Eye (tissue), 1 donor: ENCODE measurements around the gene FCRL4.
"Not testable (repeated sequence)": the region's sequence is repeated elsewhere in the genome, so short reads cannot be mapped to it uniquely, and the experiment has no call there.

ENCODE experiments used
- DNase-seq: peaks from one replicate; pipeline ENCODE4 v3.0.0-alpha.2; 2015

FCRL4 gene

DNA sequence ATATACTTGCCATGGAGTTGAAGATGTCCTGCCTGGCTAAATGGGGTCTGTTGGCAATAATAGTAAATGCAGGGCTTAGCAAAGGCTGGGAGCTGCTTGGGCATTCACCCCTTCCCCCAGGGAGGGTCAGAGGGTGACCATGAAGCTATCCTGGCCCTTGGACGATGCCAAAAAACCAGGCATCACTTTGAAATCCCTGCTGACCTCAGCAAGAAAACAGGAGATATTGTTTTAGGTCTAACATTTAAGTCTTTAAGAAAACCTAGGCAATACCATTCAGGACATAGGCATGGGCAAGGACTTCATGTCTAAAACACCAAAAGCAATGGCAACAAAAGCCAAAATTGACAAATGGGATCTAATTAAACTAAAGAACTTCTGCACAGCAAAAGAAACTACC lies 49.8 kb downstream of the FCRL4 start:
- DNase-seq = not testable (repeated sequence)

- DNase-seq = peak; percentile 12
These were observed 55.2 kb downstream of the FCRL4 start for GRCh38 chr1:157542676-157543075.

- DNase-seq = no peak
These were observed 57.0 kb downstream of the FCRL4 start for GRCh38 chr1:157540852-157541251.

- no peak for DNase-seq
These were observed 57.6 kb downstream of the FCRL4 start for GRCh38 chr1:157540160-157540748.

DNA sequence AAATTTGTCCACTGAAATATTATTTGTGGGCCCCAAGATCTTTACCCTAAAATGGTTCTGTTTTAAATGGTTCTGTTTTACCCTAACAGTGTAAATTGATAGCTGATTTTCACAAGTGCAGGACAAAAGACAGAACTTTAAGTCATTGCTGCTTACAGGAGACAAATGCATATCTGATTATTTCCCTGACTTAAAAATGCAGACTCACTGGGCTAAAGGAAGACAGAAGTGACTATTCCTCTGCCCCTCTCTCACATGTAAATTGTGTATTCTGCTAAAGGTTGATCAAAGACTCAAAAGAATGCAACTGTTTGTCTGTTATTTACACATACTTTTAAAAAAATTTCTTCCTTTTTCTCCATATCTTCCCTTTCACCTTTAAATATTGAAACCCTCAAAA lies 58.3 kb downstream of the FCRL4 start:
- no peak for DNase-seq

DNA sequence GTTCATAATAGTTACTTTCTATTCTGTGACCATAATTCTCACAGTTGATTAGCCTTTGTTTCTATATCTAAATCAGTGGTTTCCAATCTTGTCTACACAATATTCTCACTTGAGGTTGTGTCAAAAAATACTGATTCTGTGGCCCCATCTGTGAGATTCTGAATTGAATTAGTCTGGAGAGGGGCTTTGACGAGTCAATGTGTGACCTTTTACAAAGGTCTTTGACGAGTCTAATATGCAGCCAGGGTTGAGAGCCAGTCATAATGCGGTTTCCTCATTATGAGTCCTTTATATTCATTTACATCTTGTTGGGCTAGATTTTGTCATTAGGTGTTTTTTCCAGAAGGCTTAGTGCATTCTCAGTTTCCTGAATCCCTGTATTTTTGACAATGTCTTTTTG lies 65.3 kb downstream of the FCRL4 start:
- no peak for DNase-seq

DNA sequence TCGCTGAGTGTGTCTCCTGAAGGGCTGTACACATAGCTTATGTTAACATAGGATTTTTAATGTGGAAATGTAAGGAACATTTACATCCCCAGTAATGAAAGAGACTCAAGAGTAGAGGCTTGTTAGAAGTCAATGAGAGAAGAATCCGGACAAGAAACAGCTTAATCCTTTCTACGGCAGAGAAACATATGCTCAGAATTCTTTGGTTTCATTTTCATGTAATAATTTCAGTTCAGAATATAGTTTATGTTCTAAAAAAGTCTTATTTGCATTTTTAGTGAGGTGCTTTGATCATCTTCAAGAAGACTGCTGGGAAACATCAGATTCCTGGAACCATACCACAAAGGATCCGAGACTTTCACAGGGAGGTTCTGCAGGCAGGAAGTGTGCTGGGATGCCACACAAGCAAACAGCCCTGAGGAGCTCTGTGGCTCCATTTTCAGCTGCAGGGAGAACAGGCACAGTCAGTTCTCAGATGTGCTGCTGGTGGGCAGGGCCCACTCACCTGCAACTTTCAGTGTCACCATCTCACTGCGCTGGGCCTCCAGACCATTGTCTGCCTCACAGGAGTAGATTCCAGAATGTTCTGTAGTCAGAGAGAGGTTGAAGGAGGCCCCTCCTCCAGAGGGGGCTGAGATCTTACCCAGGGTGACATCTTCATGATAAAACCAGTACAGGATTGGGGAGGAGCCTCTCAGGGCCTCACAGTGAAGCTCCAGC lies 74.0 kb downstream of the FCRL4 start:
- DNase-seq = no peak
